ENCODE measurements around the gene ZNF160. TPM values are rescaled to one million over a fixed set of nuclear protein-coding genes. Genes with fewer than 3 reads are reported as not detected.

Gene ZNF160
- total and polyA plus RNA-seq, 2 donors (not counting 1 experiment from before 2014, with no cell fraction given): 21.0 to 28.9 TPM

- H3K36me3 ChIP-seq (ENCODE audit: control insufficient read depth, insufficient read depth, low read length): peaks cover 4% of the 10 kb centered on the region
- no peak overlapping the region for H3K9ac ChIP-seq (ENCODE audit: insufficient read depth, low read length)
- no peaks in the 10 kb centered on the region for H3K79me2 ChIP-seq (ENCODE audit: control insufficient read depth, insufficient read depth, low read length)
- H3K27ac ChIP-seq (ENCODE audit: insufficient read depth, low read length): no peak overlapping the region
- H2AFZ ChIP-seq (ENCODE audit: low read length): no peak overlapping the region
- H3K9me3 ChIP-seq (ENCODE audit: control insufficient read depth, insufficient read depth, low read depth, low read length): no peaks in the 10 kb centered on the region
- H3K27me3 ChIP-seq (ENCODE audit: control insufficient read depth, insufficient read depth, low read length): no peaks in the 10 kb centered on the region
- no peak overlapping the region for H3K4me3 ChIP-seq (replicated peaks in 1 of 4; ENCODE audit: control extremely low read depth in 1 of 4, insufficient read depth in 1 of 4, low read depth in 3 of 4, low read length in 4 of 4)
- TF ChIP-seq EZH2 (IDR thresholded peaks at IDR 0.05; ENCODE audit: low read length, missing control alignments) (no peak), CTCF (conservative IDR thresholded peaks at IDR 0.05 in 1 of 2, IDR thresholded peaks at IDR 0.05 in 1 of 2; ENCODE audit: low read depth in 1 of 2, low read length in 2 of 2) (no peak)
- H4K20me1 ChIP-seq (ENCODE audit: control insufficient read depth, extremely low read depth, insufficient read depth, low read length): no peaks in the 10 kb centered on the region
- no peaks in the 10 kb centered on the region for H3K4me1 ChIP-seq (ENCODE audit: control insufficient read depth, extremely low read depth, insufficient read depth, low read length)
- H3K4me2 ChIP-seq (ENCODE audit: extremely low read depth, insufficient read depth, low read length): no peak overlapping the region
- DNase-seq (ENCODE audit: low read depth in 2 of 2): no peak
Measured at GRCh38 chr19:53085496-53085895, 17.7 kb downstream of the ZNF160 start.

DNA sequence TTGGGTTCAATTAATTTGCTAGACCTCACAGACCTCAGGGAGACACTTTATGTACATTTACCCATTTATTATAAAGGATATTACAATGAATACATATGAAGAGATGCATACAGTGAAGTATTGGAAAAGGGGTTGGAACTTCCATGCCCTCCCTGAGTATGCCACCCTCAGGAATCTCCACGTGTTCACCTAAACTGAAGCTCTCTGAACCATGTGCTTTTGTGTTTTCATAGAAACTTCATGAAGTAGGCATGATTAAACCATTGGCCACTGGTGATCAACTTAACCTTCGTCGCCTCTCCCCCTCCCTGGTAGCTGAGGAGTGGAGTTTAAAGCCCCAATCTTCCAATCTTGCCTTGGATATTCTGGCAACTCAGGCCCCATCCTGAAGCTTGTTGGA lies 20.3 kb downstream of the ZNF160 start:
- Histone ChIP-seq H3K36me3 (ENCODE audit: control insufficient read depth, insufficient read depth, low read length) (peaks cover 4% of the 10 kb centered on the region), H4K20me1 (ENCODE audit: control insufficient read depth, extremely low read depth, insufficient read depth, low read length) (no peaks in the 10 kb centered on the region), H3K79me2 (ENCODE audit: control insufficient read depth, insufficient read depth, low read length) (no peaks in the 10 kb centered on the region), H3K4me3 (replicated peaks in 1 of 4; ENCODE audit: control extremely low read depth in 1 of 4, insufficient read depth in 1 of 4, low read depth in 3 of 4, low read length in 4 of 4) (no peak overlapping the region), H3K27me3 (ENCODE audit: control insufficient read depth, insufficient read depth, low read length) (no peaks in the 10 kb centered on the region), H3K9ac (ENCODE audit: insufficient read depth, low read length) (no peak overlapping the region), H3K9me3 (ENCODE audit: control insufficient read depth, insufficient read depth, low read depth, low read length) (no peaks in the 10 kb centered on the region), H3K27ac (ENCODE audit: insufficient read depth, low read length) (no peak overlapping the region), H3K4me1 (ENCODE audit: control insufficient read depth, extremely low read depth, insufficient read depth, low read length) (no peaks in the 10 kb centered on the region), H2AFZ (ENCODE audit: low read length) (no peak overlapping the region), H3K4me2 (ENCODE audit: extremely low read depth, insufficient read depth, low read length) (no peak overlapping the region)
- TF ChIP-seq CTCF (conservative IDR thresholded peaks at IDR 0.05 in 1 of 2, IDR thresholded peaks at IDR 0.05 in 1 of 2; ENCODE audit: low read depth in 1 of 2, low read length in 2 of 2): no peak
- no peak for TF ChIP-seq EZH2 (IDR thresholded peaks at IDR 0.05; ENCODE audit: low read length, missing control alignments)
- no peak for DNase-seq (ENCODE audit: low read depth in 2 of 2)

DNA sequence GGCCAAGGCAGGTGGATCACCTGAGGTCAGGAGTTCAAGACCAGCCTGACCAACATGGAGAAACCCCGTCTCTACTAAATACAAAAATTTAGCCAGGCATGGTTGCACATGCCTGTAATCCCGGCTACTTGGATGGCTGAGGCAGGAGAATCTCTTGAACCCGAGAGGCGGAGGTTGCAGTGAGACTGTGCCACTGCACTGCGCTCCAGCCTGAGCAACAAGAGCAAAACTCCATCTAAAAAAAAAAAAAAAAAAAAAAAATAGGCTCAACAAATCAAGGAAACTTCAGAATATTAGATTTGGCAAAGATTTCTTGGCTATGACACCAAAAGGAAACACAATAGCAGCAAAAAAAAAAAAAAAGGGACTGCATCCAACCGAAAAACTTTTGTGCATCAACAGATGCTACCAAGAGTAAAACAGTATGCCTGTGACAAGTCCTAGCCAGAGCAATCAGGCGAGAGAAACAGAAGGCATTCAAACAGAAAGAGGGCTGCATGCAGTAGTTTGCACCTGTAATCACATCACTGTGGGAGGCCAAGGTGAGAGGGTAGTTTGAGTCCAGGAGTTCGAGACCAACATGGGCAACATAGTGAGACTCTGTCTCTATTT lies 23.8 kb downstream of the ZNF160 start:
- Histone ChIP-seq H4K20me1 (ENCODE audit: control insufficient read depth, extremely low read depth, insufficient read depth, low read length) (no peaks in the 10 kb centered on the region), H2AFZ (ENCODE audit: low read length) (no peak overlapping the region), H3K9ac (ENCODE audit: insufficient read depth, low read length) (no peak overlapping the region), H3K27ac (ENCODE audit: insufficient read depth, low read length) (no peak overlapping the region), H3K4me1 (ENCODE audit: control insufficient read depth, extremely low read depth, insufficient read depth, low read length) (no peaks in the 10 kb centered on the region), H3K4me2 (ENCODE audit: extremely low read depth, insufficient read depth, low read length) (no peak overlapping the region), H3K79me2 (ENCODE audit: control insufficient read depth, insufficient read depth, low read length) (no peaks in the 10 kb centered on the region), H3K27me3 (ENCODE audit: control insufficient read depth, insufficient read depth, low read length) (no peaks in the 10 kb centered on the region), H3K36me3 (ENCODE audit: control insufficient read depth, insufficient read depth, low read length) (no peaks in the 10 kb centered on the region), H3K4me3 (replicated peaks in 1 of 4; ENCODE audit: control extremely low read depth in 1 of 4, insufficient read depth in 1 of 4, low read depth in 3 of 4, low read length in 4 of 4) (no peak overlapping the region), H3K9me3 (ENCODE audit: control insufficient read depth, insufficient read depth, low read depth, low read length) (no peaks in the 10 kb centered on the region)
- TF ChIP-seq EZH2 (IDR thresholded peaks at IDR 0.05; ENCODE audit: low read length, missing control alignments) (no peak), CTCF (conservative IDR thresholded peaks at IDR 0.05 in 1 of 2, IDR thresholded peaks at IDR 0.05 in 1 of 2; ENCODE audit: low read depth in 1 of 2, low read length in 2 of 2) (no peak)
- DNase-seq (ENCODE audit: low read depth in 2 of 2): no peak
